Kidney epithelial cell (primary cell): ENCODE results near the gene SMAD3. TPM values are rescaled to one million over a fixed set of nuclear protein-coding genes. Genes with fewer than 3 reads are reported as not detected.
"Not testable (repeated sequence)": the region's sequence is repeated elsewhere in the genome, so short reads cannot be mapped to it uniquely, and the experiment has no call there.

Source experiments
- DNase-seq: peaks from one replicate; pipeline ENCODE4 v3.0.0-alpha.2; 2010; ENCODE audit warnings: low read depth
- H3K27me3 ChIP-seq: 2 replicates; pipeline ENCODE4 v1.6.0; 2011; ENCODE audit warnings: low read length; ENCODE audit not compliant: control insufficient read depth, insufficient read depth
- H3K36me3 ChIP-seq: 2 replicates; pipeline ENCODE4 v1.5.1; 2011; ENCODE audit warnings: low read length; ENCODE audit not compliant: control insufficient read depth, insufficient read depth
- H3K4me3 ChIP-seq: 2 replicates; pipeline ENCODE4 v1.5.1; 2011; ENCODE audit warnings: low read depth, mild to moderate bottlenecking, control low read depth, low read length
- CTCF ChIP-seq: IDR thresholded peaks from 2 replicates; pipeline ENCODE4 v1.5.1; 2011; ENCODE audit warnings: mild to moderate bottlenecking, moderate library complexity, low read length, control low read depth, inconsistent platforms; ENCODE audit not compliant: insufficient read depth, poor library complexity, severe bottlenecking
- total RNA-seq: library from RNA; depleted of rRNA; stranded (reverse); fragments of >200 nt; gene quantifications from 2 replicates; pipeline ENCODE4 v1.2.3, GENCODE V29; 2015

SMAD3 gene
- total RNA-seq, 1 donor from 2014 or later, result 34.8 TPM

- no peak for DNase-seq
- no peak overlapping the region for H3K4me3 ChIP-seq
- no peak for TF ChIP-seq CTCF
- H3K36me3 ChIP-seq, result no peaks in the 10 kb centered on the region
- no peaks in the 10 kb centered on the region for H3K27me3 ChIP-seq
Observed at GRCh38 chr15:67070150-67070549, 4.7 kb downstream of the SMAD3 start.

- no peak overlapping the region for H3K4me3 ChIP-seq
- no peaks in the 10 kb centered on the region for H3K36me3 ChIP-seq
- H3K27me3 ChIP-seq, result no peaks in the 10 kb centered on the region
- no peak for TF ChIP-seq CTCF
- DNase-seq, result no peak
Observed at GRCh38 chr15:67070892-67071664, 5.7 kb downstream of the SMAD3 start.

- no peak for DNase-seq
- Histone ChIP-seq H3K27me3 (no peaks in the 10 kb centered on the region), H3K36me3 (no peaks in the 10 kb centered on the region), H3K4me3 (no peak overlapping the region)
- TF ChIP-seq CTCF, result no peak
Observed at GRCh38 chr15:67072442-67072841, 7.0 kb downstream of the SMAD3 start.

- Histone ChIP-seq H3K4me3 (no peak overlapping the region), H3K36me3 (no peaks in the 10 kb centered on the region), H3K27me3 (no peaks in the 10 kb centered on the region)
- TF ChIP-seq CTCF, result no peak
- DNase-seq, result no peak
Observed at GRCh38 chr15:67072958-67073357, 7.6 kb downstream of the SMAD3 start.

GRCh38 chr15:67074886-67075229, 9.5 kb downstream of the SMAD3 start:
- no peaks in the 10 kb centered on the region for H3K36me3 ChIP-seq
- no peak overlapping the region for H3K4me3 ChIP-seq
- no peak for DNase-seq
- H3K27me3 ChIP-seq, result no peaks in the 10 kb centered on the region
- TF ChIP-seq CTCF, result no peak

- H3K36me3 ChIP-seq, DNase-seq, H3K27me3 ChIP-seq, H3K4me3 ChIP-seq: not testable (repeated sequence)
Observed at GRCh38 chr15:67075555-67076135, 10.2 kb downstream of the SMAD3 start.
